ENCODE results near the gene MRE11.

GRCh38 chr11:94447149-94447548 lies 46.5 kb downstream of the MRE11 start:
- TF ChIP-seq CTCF (IDR thresholded peaks at IDR 0.05): no peak
- no peak for TF ChIP-seq EP300 (IDR thresholded peaks at IDR 0.05; ENCODE audit: low read depth)
- TF ChIP-seq POLR2A (IDR thresholded peaks at IDR 0.05): no peak
- no peak for TF ChIP-seq POLR2AphosphoS5 (IDR thresholded peaks at IDR 0.05)
